Neural crest cell (in vitro differentiated cells): Measurements from ENCODE around the gene COL23A1. TPM values are rescaled to one million over a fixed set of nuclear protein-coding genes. Genes with fewer than 3 reads are reported as not detected.

Experiments
- DNase-seq: peaks from one replicate; pipeline ENCODE4 v3.0.0; 2021; ENCODE audit warnings: low read depth, mixed read lengths, low spot score
- H3K27ac Mint-ChIP-seq: one replicate; pipeline ENCODE4 v1.8.0; 2021; ENCODE audit warnings: mild to moderate bottlenecking, mixed read lengths; ENCODE audit not compliant: unreplicated experiment
- H3K27me3 Mint-ChIP-seq: 2 replicates; pipeline ENCODE4 v1.8.0; 2021; ENCODE audit warnings: low read depth, mild to moderate bottlenecking, mixed read lengths
- H3K36me3 Mint-ChIP-seq: 2 replicates; pipeline ENCODE4 v1.8.0; 2021; ENCODE audit warnings: low read depth, mild to moderate bottlenecking, mixed read lengths
- H3K4me1 Mint-ChIP-seq: 2 replicates; pipeline ENCODE4 v1.8.0; 2021; ENCODE audit warnings: mixed read lengths
- H3K4me3 Mint-ChIP-seq: one replicate; pipeline ENCODE4 v1.8.0; 2021; ENCODE audit warnings: mild to moderate bottlenecking, mixed read lengths
- H3K9me3 Mint-ChIP-seq: 2 replicates; pipeline ENCODE4 v1.8.0; 2021; ENCODE audit warnings: mixed read lengths
- CTCF ChIP-seq: fragments of 200-600 bp; sonication (generic); conservative IDR thresholded peaks from 2 replicates; pipeline ENCODE4 v1.5.0; 2021; ENCODE audit warnings: antibody characterized with exemption, mild to moderate bottlenecking
- total RNA-seq: library from RNA; stranded (reverse); gene quantifications from 2 replicates; pipeline ENCODE4 v1.2.1, GENCODE V29; 2021

The COL23A1 gene
- total RNA-seq, 1 donor from 2014 or later = 33.7 TPM

- Mint-ChIP-seq H3K4me1 (peaks cover 62% of the 10 kb centered on the region), H3K9me3 (peaks cover 4% of the 10 kb centered on the region), H3K36me3 (peaks cover 4% of the 10 kb centered on the region), H3K4me3 (no peak overlapping the region), H3K27ac (peak overlapping the region; percentile 69), H3K27me3 (no peaks in the 10 kb centered on the region)
- no peak for TF ChIP-seq CTCF
- no peak for DNase-seq
These were observed 104.0 kb downstream of the COL23A1 start for GRCh38 chr5:178486239-178486641.

GRCh38 chr5:178483620-178484019 lies 106.6 kb downstream of the COL23A1 start:
- H3K4me1 Mint-ChIP-seq = peaks cover 63% of the 10 kb centered on the region
- no peaks in the 10 kb centered on the region for H3K9me3 Mint-ChIP-seq
- peak overlapping the region; percentile 93 for H3K27ac Mint-ChIP-seq
- H3K4me3 Mint-ChIP-seq = no peak overlapping the region
- no peaks in the 10 kb centered on the region for H3K27me3 Mint-ChIP-seq
- no peak for DNase-seq
- no peaks in the 10 kb centered on the region for H3K36me3 Mint-ChIP-seq
- TF ChIP-seq CTCF = no peak

GRCh38 chr5:178479261-178479660 lies 110.9 kb downstream of the COL23A1 start:
- Mint-ChIP-seq H3K9me3 (peaks cover 3% of the 10 kb centered on the region), H3K4me1 (peaks cover 56% of the 10 kb centered on the region), H3K36me3 (peaks cover 4% of the 10 kb centered on the region), H3K27me3 (no peaks in the 10 kb centered on the region), H3K27ac (no peak overlapping the region), H3K4me3 (no peak overlapping the region)
- no peak for TF ChIP-seq CTCF
- no peak for DNase-seq

GRCh38 chr5:178478370-178478769 lies 111.8 kb downstream of the COL23A1 start:
- peaks cover 4% of the 10 kb centered on the region for H3K36me3 Mint-ChIP-seq
- TF ChIP-seq CTCF = no peak
- peak overlapping the region; percentile 45 for H3K27ac Mint-ChIP-seq
- peaks cover 3% of the 10 kb centered on the region for H3K9me3 Mint-ChIP-seq
- H3K4me1 Mint-ChIP-seq = peaks cover 60% of the 10 kb centered on the region
- no peak for DNase-seq
- no peaks in the 10 kb centered on the region for H3K27me3 Mint-ChIP-seq
- no peak overlapping the region for H3K4me3 Mint-ChIP-seq

- Mint-ChIP-seq H3K9me3 (peaks cover 3% of the 10 kb centered on the region), H3K27ac (peak overlapping the region; percentile 38), H3K4me3 (no peak overlapping the region), H3K4me1 (peaks cover 55% of the 10 kb centered on the region), H3K27me3 (no peaks in the 10 kb centered on the region), H3K36me3 (peaks cover 4% of the 10 kb centered on the region)
- DNase-seq = no peak
- TF ChIP-seq CTCF = no peak
These were observed 112.4 kb downstream of the COL23A1 start for GRCh38 chr5:178477802-178478201.
